GM18868 (cell line): ENCODE data around the gene IFI27L2.
"Not testable (repeated sequence)": the region's sequence is repeated elsewhere in the genome, so short reads cannot be mapped to it uniquely, and the experiment has no call there.

Source experiments
- ATAC-seq: cut with Tn5 transposase; IDR thresholded peaks from one replicate; pipeline ENCODE4 v1.9.1; 2021; ENCODE audit warnings: mild to moderate bottlenecking, moderate library complexity; ENCODE audit not compliant: unreplicated experiment

The IFI27L2 gene, protein sequence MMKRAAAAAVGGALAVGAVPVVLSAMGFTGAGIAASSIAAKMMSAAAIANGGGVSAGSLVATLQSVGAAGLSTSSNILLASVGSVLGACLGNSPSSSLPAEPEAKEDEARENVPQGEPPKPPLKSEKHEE

GRCh38 chr14:94129111-94129757 lies at the start of gene IFI27L2:
Gene IFI27L2, minus strand, starts transcription at chr14:94129604. Its CDS starts 40 bp downstream, at chr14:94129564.
- ATAC-seq: peak; percentile 93

GRCh38 chr14:94177806-94178205 lies 48.4 kb upstream of the IFI27L2 start:
- ATAC-seq: no peak

- no peak for ATAC-seq
Measured at GRCh38 chr14:94176808-94177207, 47.4 kb upstream of the IFI27L2 start.

- no peak for ATAC-seq
Measured at GRCh38 chr14:94175747-94176146, 46.3 kb upstream of the IFI27L2 start.

GRCh38 chr14:94175011-94175745 lies 45.8 kb upstream of the IFI27L2 start:
- no peak for ATAC-seq

GRCh38 chr14:94174604-94175010 lies 45.2 kb upstream of the IFI27L2 start:
- no peak for ATAC-seq

DNA sequence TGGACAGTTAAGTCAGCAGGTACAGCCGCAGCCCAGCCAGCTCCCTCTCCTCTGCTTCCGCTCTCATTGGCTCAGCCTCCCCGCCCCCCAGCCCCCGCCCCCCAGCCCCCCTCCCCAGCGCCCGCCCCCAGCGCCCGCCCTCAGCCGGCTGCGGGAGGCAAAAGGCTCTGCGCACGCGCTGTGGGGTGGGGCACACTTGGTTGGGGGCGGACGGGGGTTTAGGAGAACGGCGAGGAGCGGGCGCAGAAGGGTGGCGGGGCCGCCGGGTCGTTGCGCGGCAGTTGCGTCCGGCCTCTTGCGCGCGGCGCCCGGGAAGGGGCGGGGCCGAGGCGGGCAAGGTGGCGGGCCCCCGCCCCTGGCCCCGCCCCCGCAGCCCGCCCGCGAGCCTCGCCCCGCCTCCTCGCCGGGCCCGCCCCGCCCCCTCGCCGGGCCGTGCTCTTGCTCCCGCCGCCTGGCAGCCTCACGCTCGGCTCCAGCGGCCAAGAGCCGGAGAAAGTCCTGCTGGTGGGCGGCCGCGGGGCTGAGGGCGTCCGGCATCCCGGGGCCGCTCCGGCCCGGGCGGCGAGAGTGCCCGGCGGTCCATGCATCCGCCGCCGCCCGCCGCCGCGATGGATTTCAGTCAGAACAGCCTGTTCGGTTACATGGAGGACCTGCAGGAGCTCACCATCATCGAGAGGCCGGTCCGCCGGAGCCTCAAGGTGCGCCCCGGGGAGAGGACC lies 44.6 kb upstream of the IFI27L2 start, which contains the start of gene PPP4R4:
Gene PPP4R4 (plus strand): TSS at position 438 of the 719 bp plus-strand sequence. CDS start 144 bp downstream, at position 582.
- peak; percentile 73 for ATAC-seq

DNA sequence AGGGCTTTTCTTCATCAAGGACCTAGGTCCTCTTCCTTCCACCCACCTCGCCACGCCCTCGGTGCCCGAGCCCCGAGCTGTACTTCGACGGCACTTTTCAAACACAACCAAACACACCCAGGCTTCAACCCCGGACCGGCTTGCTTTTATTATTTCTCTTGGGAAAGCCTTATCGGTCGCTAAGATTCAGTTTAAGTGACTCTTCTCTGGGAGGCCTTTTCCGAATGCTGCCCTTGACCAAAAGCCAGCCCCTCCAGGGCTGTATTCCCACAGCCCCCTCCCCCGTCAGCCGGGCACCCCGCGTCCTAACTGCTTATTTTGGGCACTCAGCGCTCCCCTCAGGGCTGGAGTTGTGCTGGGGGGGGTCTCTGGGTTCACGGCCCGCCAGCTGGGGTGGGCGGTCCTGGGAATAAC lies 44.1 kb upstream of the IFI27L2 start:
- no peak for ATAC-seq

GRCh38 chr14:94172545-94172944 lies 43.1 kb upstream of the IFI27L2 start:
- ATAC-seq: no peak

DNA sequence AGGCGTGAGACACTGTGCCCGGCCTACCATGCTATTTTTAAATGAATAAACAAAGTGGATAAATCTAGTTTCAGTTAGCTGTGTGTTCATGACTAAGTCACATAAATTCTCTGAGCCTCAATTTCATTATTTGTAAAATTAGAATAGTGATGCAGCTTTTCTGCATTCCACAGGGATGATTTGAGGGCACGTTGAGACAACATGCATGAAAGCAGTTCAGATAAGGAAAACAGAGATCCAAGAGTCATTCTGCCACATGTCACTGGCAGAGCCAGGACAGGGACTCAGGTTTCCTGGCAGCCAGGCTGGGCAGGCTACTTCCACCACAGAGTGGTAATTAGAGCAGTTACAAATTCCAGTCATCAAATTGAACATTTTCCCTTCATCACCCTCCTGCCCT lies 41.8 kb upstream of the IFI27L2 start:
- ATAC-seq: no peak

DNA sequence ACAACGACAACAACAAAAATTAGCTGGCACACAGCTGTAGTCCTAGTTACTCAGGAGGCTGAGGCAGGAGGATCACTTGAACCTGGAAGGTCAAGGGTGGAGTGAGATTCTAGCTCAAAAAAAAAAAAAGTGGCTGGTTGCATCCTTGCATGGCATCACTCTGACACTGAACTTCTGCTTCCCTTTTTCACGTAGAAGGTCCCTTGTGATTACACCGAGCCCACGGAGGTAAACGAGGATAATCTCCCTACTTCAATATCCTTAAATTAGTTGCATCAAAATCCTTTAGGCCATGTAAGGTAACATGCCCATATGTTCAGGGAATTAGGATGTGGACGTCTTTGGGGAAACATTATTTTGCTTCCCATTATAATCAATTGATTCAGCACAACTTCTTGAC lies 40.7 kb upstream of the IFI27L2 start:
- ATAC-seq: no peak

GRCh38 chr14:94165744-94166143 lies 36.3 kb upstream of the IFI27L2 start:
- ATAC-seq: no peak

- no peak for ATAC-seq
Measured at GRCh38 chr14:94164685-94165431, 35.5 kb upstream of the IFI27L2 start.

- ATAC-seq: no peak
Measured at GRCh38 chr14:94163796-94164195, 34.4 kb upstream of the IFI27L2 start.

DNA sequence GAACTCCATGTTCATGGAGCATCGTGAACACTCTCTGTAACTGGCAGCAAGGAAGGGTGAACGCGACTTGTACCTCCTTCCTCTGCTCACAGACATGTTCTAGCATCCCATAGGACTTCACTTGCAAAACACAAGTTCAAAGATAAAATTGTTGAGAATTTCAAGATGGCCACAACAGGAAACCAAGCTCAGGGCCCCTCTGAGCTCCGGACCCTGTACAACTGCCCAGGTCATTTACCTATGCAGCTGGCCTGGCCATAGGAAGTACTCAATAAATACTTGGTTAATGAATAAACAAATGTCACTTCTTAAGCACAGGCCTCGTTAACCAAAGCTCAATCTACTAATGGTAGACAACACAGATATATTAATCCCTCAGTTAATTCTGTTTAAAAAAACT lies 33.1 kb upstream of the IFI27L2 start:
- no peak for ATAC-seq

GRCh38 chr14:94161981-94162380 lies 32.6 kb upstream of the IFI27L2 start:
- no peak for ATAC-seq

DNA sequence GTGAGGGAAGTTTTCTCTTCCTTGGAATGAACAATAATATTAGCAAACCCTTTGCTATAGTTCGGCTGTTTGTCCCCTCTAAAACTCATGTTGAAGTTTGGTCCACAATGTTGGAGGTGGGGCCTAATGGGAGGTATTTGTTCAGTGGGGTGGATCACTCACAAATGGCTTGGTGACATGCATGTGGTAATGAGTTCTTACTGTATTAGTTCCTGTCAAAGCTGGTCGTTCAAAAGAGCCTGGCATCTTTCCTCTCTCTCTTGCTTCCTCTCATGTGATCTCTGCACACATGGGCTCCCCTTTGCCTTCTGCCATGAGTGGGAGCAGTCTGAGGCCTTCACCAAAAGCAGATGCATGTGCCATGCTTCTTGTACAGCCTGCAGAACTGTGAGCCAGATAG lies 31.7 kb upstream of the IFI27L2 start:
- ATAC-seq: no peak

DNA sequence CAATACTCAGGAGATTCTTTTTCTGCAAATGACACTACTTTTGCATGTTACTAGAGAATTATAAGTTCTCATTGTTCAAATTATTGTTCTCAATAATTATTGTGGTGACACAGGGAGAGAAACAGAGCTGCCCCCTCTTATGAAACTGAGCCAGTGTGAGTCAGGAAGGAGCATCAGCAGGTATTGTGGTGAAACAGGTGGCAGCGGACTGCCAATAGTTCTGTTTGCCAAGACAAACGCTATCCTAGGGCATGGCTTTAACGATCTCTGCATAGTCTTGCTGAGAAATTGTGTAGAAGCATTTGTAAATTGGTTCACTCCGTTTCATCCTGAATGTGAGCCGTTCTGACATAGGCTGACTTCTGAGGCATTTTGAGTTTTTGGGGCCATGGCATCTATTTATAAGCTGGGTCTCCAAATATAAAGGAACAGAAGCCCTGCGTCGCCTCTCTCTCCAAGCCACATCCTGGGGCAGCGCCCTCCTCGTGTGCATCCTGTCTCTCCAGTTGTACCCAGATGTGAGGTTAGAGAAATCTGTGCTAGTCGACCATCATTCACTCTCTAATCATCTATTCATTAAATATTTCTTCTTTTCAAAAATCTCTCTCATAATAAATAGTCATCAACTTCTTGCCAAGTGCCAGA lies 29.0 kb upstream of the IFI27L2 start:
- no peak for ATAC-seq

DNA sequence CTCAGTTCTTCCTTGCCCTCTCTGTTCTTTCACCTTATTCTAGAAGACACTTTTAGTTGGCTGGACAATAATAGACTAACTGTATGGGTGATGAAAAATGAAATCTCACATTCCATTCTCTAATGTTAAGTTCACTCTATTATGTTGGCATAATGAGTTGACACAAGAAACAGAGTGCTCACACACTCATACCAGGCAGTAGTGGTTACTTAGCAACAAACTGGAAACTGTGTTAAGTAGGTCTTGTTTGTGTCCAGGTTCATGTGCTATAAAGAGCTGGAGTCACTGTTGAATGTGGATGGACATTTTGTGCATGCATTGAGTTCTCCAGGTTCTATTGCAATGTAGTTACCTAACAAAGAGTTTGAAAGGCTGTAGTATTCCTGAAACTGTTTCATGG lies 27.8 kb upstream of the IFI27L2 start:
- ATAC-seq: no peak

DNA sequence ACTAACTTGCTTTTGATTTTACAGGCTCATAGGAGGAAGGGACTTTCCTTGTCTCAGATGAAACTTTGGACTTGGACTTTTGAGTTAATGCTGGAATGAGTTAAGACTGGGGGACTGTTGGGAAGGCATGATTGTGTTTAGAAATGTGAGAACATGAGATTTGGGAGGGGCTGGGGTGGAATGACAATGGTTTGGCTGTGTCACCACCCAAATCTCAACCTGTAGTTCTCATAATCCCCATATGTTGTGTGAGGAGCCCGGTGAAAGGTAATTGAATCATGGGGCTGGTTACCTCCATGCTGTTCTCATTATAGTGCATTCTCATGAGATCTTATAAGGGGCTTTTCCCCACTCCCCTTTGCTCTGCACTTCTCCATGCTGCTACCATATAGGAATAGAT lies 26.7 kb upstream of the IFI27L2 start:
- not testable (repeated sequence) for ATAC-seq
